Measurements from ENCODE around the gene CLIC3. TPM values are rescaled to one million over a fixed set of nuclear protein-coding genes. Genes with fewer than 3 reads are reported as not detected.

The CLIC3 gene
- total RNA-seq, 1 donor from 2014 or later, result 38.6 TPM

DNA sequence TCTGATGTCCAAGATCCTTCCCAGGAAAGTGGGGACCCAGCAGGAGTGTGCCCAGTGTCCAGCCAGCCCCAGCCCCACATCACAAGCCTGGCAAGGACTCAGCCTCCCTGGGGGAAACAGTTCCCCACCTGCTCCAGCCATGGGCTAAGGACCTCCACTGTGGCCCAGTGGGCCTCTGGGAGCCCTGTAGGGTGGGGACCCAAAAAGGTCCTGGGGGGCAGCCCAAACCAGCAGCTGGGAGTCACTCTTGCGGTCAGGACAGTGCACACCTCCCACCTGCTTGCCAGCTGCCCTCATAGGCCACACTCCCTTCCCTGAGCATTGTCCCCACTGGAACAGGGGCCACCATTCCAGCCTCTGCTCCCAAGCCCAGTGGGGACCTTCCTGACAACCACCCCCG is 30.0 kb upstream of the CLIC3 start:
- Mint-ChIP-seq H3K4me1 (ENCODE audit: unreplicated experiment) (no peaks in the 10 kb centered on the region), H3K27me3 (no peaks in the 10 kb centered on the region), H3K27ac (no peak overlapping the region), H3K9me3 (no peaks in the 10 kb centered on the region), H3K4me3 (peak overlapping the region; percentile 36), H3K36me3 (no peaks in the 10 kb centered on the region)
- TF ChIP-seq, protein P1, sequence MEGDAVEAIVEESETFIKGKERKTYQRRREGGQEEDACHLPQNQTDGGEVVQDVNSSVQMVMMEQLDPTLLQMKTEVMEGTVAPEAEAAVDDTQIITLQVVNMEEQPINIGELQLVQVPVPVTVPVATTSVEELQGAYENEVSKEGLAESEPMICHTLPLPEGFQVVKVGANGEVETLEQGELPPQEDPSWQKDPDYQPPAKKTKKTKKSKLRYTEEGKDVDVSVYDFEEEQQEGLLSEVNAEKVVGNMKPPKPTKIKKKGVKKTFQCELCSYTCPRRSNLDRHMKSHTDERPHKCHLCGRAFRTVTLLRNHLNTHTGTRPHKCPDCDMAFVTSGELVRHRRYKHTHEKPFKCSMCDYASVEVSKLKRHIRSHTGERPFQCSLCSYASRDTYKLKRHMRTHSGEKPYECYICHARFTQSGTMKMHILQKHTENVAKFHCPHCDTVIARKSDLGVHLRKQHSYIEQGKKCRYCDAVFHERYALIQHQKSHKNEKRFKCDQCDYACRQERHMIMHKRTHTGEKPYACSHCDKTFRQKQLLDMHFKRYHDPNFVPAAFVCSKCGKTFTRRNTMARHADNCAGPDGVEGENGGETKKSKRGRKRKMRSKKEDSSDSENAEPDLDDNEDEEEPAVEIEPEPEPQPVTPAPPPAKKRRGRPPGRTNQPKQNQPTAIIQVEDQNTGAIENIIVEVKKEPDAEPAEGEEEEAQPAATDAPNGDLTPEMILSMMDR (conservative IDR thresholded peaks at IDR 0.05), result no peak
- DNase-seq (ENCODE audit: extremely low spot score, unreplicated experiment), result no peak

DNA sequence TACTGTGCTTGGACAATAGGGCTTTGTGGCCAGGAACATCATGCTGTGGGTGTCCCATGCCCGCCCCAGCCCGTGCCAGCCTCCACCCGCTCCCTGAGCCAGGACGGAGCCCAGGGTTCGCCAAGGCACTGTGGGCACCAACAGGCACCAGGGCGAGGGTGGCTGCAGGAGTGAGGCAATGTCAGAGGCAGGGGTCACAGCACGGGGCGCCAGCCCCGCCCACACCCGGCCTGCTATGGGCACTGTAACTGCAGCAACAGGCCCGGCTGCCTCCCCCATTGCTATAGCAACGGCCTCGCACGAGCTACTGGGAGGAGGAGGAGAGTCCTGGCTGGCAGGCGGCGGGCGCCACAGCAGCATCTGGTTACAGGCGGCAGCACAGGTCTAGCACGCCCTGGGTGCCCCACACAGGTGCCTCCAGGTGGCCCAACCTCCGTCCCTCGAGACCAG is 29.2 kb upstream of the CLIC3 start:
- no peak for DNase-seq (ENCODE audit: extremely low spot score, unreplicated experiment)
- TF ChIP-seq, protein P1 (conservative IDR thresholded peaks at IDR 0.05), result peak; percentile 25
- Mint-ChIP-seq H3K27me3 (no peaks in the 10 kb centered on the region), H3K36me3 (no peaks in the 10 kb centered on the region), H3K4me1 (ENCODE audit: unreplicated experiment) (no peaks in the 10 kb centered on the region), H3K4me3 (peak overlapping the region; percentile 11), H3K9me3 (no peaks in the 10 kb centered on the region), H3K27ac (no peak overlapping the region)

DNA sequence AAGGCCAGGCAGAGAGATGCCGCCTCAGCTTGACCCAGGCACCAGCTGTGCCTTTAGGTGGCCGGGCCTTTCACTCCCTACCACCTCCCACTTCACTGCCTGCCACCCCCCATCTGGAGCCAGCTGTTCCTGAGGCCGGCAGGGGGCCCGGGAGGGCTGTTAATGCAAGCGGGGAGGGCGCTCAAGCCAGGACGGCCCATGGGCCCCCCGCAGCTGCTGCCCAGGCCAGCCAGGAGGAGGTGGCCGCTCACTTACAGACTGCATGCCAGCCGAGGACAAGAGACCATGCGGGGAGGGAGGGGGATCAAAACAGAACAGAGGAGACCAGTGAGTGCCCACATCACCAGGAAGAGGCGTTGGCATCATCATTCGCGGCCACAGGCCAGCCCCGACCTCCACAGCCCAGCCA is 27.2 kb upstream of the CLIC3 start:
- no peak for DNase-seq (ENCODE audit: extremely low spot score, unreplicated experiment)
- TF ChIP-seq, protein P1 (conservative IDR thresholded peaks at IDR 0.05), result no peak
- H3K4me3 Mint-ChIP-seq, result no peak overlapping the region
- H3K27ac Mint-ChIP-seq, result no peak overlapping the region
- H3K4me1 Mint-ChIP-seq (ENCODE audit: unreplicated experiment), result no peaks in the 10 kb centered on the region
- no peaks in the 10 kb centered on the region for H3K36me3 Mint-ChIP-seq
- no peaks in the 10 kb centered on the region for H3K27me3 Mint-ChIP-seq
- no peaks in the 10 kb centered on the region for H3K9me3 Mint-ChIP-seq

DNA sequence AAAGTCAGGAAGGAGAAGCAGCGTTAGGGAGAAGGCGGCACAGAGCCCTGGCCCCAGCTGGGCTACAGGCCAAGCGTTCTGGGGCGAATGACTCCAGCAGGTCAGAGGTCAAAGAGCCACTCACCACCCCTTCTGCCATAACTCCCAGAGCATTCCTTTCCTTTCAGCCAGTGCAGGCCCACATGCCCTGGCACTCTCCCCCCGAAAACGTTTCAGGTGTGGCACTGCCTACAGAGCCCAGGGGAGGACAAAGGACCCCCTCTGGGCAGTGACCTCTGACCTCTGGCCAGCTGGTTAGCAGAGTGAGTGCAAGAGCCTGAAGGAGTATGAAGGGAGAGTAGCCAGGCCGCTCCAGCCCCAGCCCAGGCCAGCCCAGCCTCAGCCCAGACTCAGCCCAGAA is 26.8 kb upstream of the CLIC3 start:
- TF ChIP-seq, protein P1 (conservative IDR thresholded peaks at IDR 0.05), result no peak
- no peaks in the 10 kb centered on the region for H3K36me3 Mint-ChIP-seq
- no peak overlapping the region for H3K27ac Mint-ChIP-seq
- H3K4me1 Mint-ChIP-seq (ENCODE audit: unreplicated experiment), result no peaks in the 10 kb centered on the region
- no peaks in the 10 kb centered on the region for H3K27me3 Mint-ChIP-seq
- DNase-seq (ENCODE audit: extremely low spot score, unreplicated experiment), result no peak
- H3K4me3 Mint-ChIP-seq, result no peak overlapping the region
- no peaks in the 10 kb centered on the region for H3K9me3 Mint-ChIP-seq

DNA sequence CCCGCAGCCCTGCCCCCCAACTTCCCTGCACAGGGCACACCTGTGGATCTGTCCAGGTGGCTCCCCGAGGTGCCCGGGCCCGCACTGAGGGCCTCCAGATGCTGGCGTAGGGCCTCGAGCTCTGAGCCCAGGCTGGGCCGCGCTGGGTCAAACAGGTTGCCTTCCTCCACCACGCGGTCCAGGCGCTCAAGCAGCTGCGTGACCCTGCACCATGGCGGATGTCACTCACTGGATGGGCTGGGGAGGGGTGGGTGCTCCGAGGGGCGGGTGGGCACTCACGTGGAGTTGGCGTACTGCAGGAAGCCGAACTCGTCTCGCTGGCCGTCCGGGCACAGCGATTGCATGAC is 26.3 kb upstream of the CLIC3 start:
- Mint-ChIP-seq H3K36me3 (no peaks in the 10 kb centered on the region), H3K4me1 (ENCODE audit: unreplicated experiment) (no peaks in the 10 kb centered on the region), H3K27ac (no peak overlapping the region)

More for the DNA sequence above, 26.3 kb upstream of the CLIC3 start:
- no peaks in the 10 kb centered on the region for H3K27me3 Mint-ChIP-seq
- TF ChIP-seq, protein P1 (conservative IDR thresholded peaks at IDR 0.05), result no peak
- no peak overlapping the region for H3K4me3 Mint-ChIP-seq
- DNase-seq (ENCODE audit: extremely low spot score, unreplicated experiment), result no peak
- no peaks in the 10 kb centered on the region for H3K9me3 Mint-ChIP-seq

Data from type B pancreatic cell (in vitro differentiated cells).